Measurements from ENCODE around the gene PTPRZ1.

The PTPRZ1 gene

GRCh38 chr7:122010116-122010515 is 137.2 kb downstream of the PTPRZ1 start:
- H2AFZ ChIP-seq (ENCODE audit: low read depth, low read length), result no peak overlapping the region
- no peak for DNase-seq
- no peaks in the 10 kb centered on the region for H3K36me3 ChIP-seq (ENCODE audit: control insufficient read depth in 1 of 2, insufficient read depth in 2 of 2, low read depth in 1 of 2, low read length in 2 of 2)
- no peak overlapping the region for H3K27ac ChIP-seq (ENCODE audit: low read length, poor library complexity, severe bottlenecking)
- 99% methylated on average over 4 of the region's 7 CpGs for WGBS
- H3K9me3 ChIP-seq (ENCODE audit: control insufficient read depth, low read length), result no peaks in the 10 kb centered on the region
- H2BK120ac ChIP-seq (ENCODE audit: low read depth, low read length), result no peak overlapping the region
- no peak overlapping the region for H2AK5ac ChIP-seq (ENCODE audit: low read length, severe bottlenecking)
- H3K4me3 ChIP-seq (ENCODE audit: insufficient read depth in 1 of 2, low read depth in 1 of 2, low read length in 2 of 2), result no peak overlapping the region
- no peak overlapping the region for H2BK5ac ChIP-seq (ENCODE audit: low read depth, low read length, poor library complexity, severe bottlenecking)
- no peak overlapping the region for H4K91ac ChIP-seq (ENCODE audit: low read length)
- no peaks in the 10 kb centered on the region for H3K4me1 ChIP-seq (ENCODE audit: control insufficient read depth, insufficient read depth, low read depth, low read length)
- no peak overlapping the region for H3K9ac ChIP-seq (ENCODE audit: low read length)
- H4K8ac ChIP-seq (ENCODE audit: low read length), result no peak overlapping the region
- H3K27me3 ChIP-seq (ENCODE audit: control insufficient read depth in 1 of 2, insufficient read depth in 1 of 2, low read length in 2 of 2), result no peaks in the 10 kb centered on the region
- H3K79me1 ChIP-seq (replicated peaks; ENCODE audit: low read length, poor library complexity, severe bottlenecking), result no peaks in the 10 kb centered on the region
- H3K4me2 ChIP-seq (ENCODE audit: low read length, poor library complexity, severe bottlenecking), result no peak overlapping the region
- H2BK12ac ChIP-seq (ENCODE audit: low read length in 2 of 2), result no peak overlapping the region
- no peak overlapping the region for H3K4ac ChIP-seq (ENCODE audit: low read depth in 1 of 2, low read length in 2 of 2)
- H3K23ac ChIP-seq (ENCODE audit: low read length in 2 of 2), result no peak overlapping the region
- no peak overlapping the region for H3K14ac ChIP-seq (ENCODE audit: low read length in 2 of 2)
- H3K18ac ChIP-seq (ENCODE audit: low read depth in 1 of 2, low read length in 2 of 2), result no peak overlapping the region
- no peak overlapping the region for H2BK15ac ChIP-seq (ENCODE audit: low read depth, poor library complexity, severe bottlenecking)

- Histone ChIP-seq H4K91ac (ENCODE audit: low read length) (no peak overlapping the region), H3K9ac (ENCODE audit: low read length) (no peak overlapping the region)
Observed at GRCh38 chr7:122013065-122013464, 140.1 kb downstream of the PTPRZ1 start.

GRCh38 chr7:122013630-122014029 is 140.7 kb downstream of the PTPRZ1 start:
- Histone ChIP-seq H3K4me3 (ENCODE audit: insufficient read depth in 1 of 2, low read depth in 1 of 2, low read length in 2 of 2) (no peak overlapping the region), H3K14ac (ENCODE audit: low read length in 2 of 2) (no peak overlapping the region), H3K9me3 (ENCODE audit: control insufficient read depth, low read length) (no peaks in the 10 kb centered on the region), H2BK120ac (ENCODE audit: low read depth, low read length) (no peak overlapping the region), H3K18ac (ENCODE audit: low read depth in 1 of 2, low read length in 2 of 2) (no peak overlapping the region), H3K4ac (ENCODE audit: low read depth in 1 of 2, low read length in 2 of 2) (no peak overlapping the region), H3K27me3 (ENCODE audit: control insufficient read depth in 1 of 2, insufficient read depth in 1 of 2, low read length in 2 of 2) (no peaks in the 10 kb centered on the region), H3K36me3 (ENCODE audit: control insufficient read depth in 1 of 2, insufficient read depth in 2 of 2, low read depth in 1 of 2, low read length in 2 of 2) (no peaks in the 10 kb centered on the region), H2AK5ac (ENCODE audit: low read length, severe bottlenecking) (no peak overlapping the region), H3K4me1 (ENCODE audit: control insufficient read depth, insufficient read depth, low read depth, low read length) (no peaks in the 10 kb centered on the region), H3K9ac (ENCODE audit: low read length) (no peak overlapping the region), H3K23ac (ENCODE audit: low read length in 2 of 2) (no peak overlapping the region), H2AFZ (ENCODE audit: low read depth, low read length) (no peak overlapping the region), H3K79me1 (replicated peaks; ENCODE audit: low read length, poor library complexity, severe bottlenecking) (no peaks in the 10 kb centered on the region), H3K27ac (ENCODE audit: low read length, poor library complexity, severe bottlenecking) (no peak overlapping the region), H2BK15ac (ENCODE audit: low read depth, poor library complexity, severe bottlenecking) (no peak overlapping the region), H4K8ac (ENCODE audit: low read length) (no peak overlapping the region), H4K91ac (ENCODE audit: low read length) (no peak overlapping the region), H2BK5ac (ENCODE audit: low read depth, low read length, poor library complexity, severe bottlenecking) (no peak overlapping the region), H2BK12ac (ENCODE audit: low read length in 2 of 2) (no peak overlapping the region), H3K4me2 (ENCODE audit: low read length, poor library complexity, severe bottlenecking) (no peak overlapping the region)
- no peak for DNase-seq
- no CpG with 5 or more reads among the region's 3 CpGs for WGBS

More at GRCh38 chr7:122013065-122013464, 140.1 kb downstream of the PTPRZ1 start:
- 91% methylated on average over 1 of the region's 2 CpGs for WGBS
- Histone ChIP-seq H3K14ac (ENCODE audit: low read length in 2 of 2) (no peak overlapping the region), H2BK12ac (ENCODE audit: low read length in 2 of 2) (no peak overlapping the region), H3K9me3 (ENCODE audit: control insufficient read depth, low read length) (no peaks in the 10 kb centered on the region), H3K4me2 (ENCODE audit: low read length, poor library complexity, severe bottlenecking) (no peak overlapping the region), H2AFZ (ENCODE audit: low read depth, low read length) (no peak overlapping the region), H3K4me1 (ENCODE audit: control insufficient read depth, insufficient read depth, low read depth, low read length) (no peaks in the 10 kb centered on the region), H3K4me3 (ENCODE audit: insufficient read depth in 1 of 2, low read depth in 1 of 2, low read length in 2 of 2) (no peak overlapping the region), H2AK5ac (ENCODE audit: low read length, severe bottlenecking) (no peak overlapping the region), H2BK15ac (ENCODE audit: low read depth, poor library complexity, severe bottlenecking) (no peak overlapping the region), H2BK5ac (ENCODE audit: low read depth, low read length, poor library complexity, severe bottlenecking) (no peak overlapping the region), H3K27ac (ENCODE audit: low read length, poor library complexity, severe bottlenecking) (no peak overlapping the region), H2BK120ac (ENCODE audit: low read depth, low read length) (no peak overlapping the region), H3K18ac (ENCODE audit: low read depth in 1 of 2, low read length in 2 of 2) (no peak overlapping the region), H3K4ac (ENCODE audit: low read depth in 1 of 2, low read length in 2 of 2) (no peak overlapping the region), H4K8ac (ENCODE audit: low read length) (no peak overlapping the region), H3K36me3 (ENCODE audit: control insufficient read depth in 1 of 2, insufficient read depth in 2 of 2, low read depth in 1 of 2, low read length in 2 of 2) (no peaks in the 10 kb centered on the region), H3K23ac (ENCODE audit: low read length in 2 of 2) (no peak overlapping the region), H3K27me3 (ENCODE audit: control insufficient read depth in 1 of 2, insufficient read depth in 1 of 2, low read length in 2 of 2) (no peaks in the 10 kb centered on the region), H3K79me1 (replicated peaks; ENCODE audit: low read length, poor library complexity, severe bottlenecking) (no peaks in the 10 kb centered on the region)
- no peak for DNase-seq

- Histone ChIP-seq H3K4me2 (ENCODE audit: low read length, poor library complexity, severe bottlenecking) (no peak overlapping the region), H3K4ac (ENCODE audit: low read depth in 1 of 2, low read length in 2 of 2) (no peak overlapping the region), H3K14ac (ENCODE audit: low read length in 2 of 2) (no peak overlapping the region), H2BK120ac (ENCODE audit: low read depth, low read length) (no peak overlapping the region), H2BK12ac (ENCODE audit: low read length in 2 of 2) (no peak overlapping the region), H3K18ac (ENCODE audit: low read depth in 1 of 2, low read length in 2 of 2) (no peak overlapping the region), H2BK15ac (ENCODE audit: low read depth, poor library complexity, severe bottlenecking) (no peak overlapping the region), H3K4me1 (ENCODE audit: control insufficient read depth, insufficient read depth, low read depth, low read length) (no peaks in the 10 kb centered on the region), H2AK5ac (ENCODE audit: low read length, severe bottlenecking) (no peak overlapping the region), H3K4me3 (ENCODE audit: insufficient read depth in 1 of 2, low read depth in 1 of 2, low read length in 2 of 2) (no peak overlapping the region), H3K9ac (ENCODE audit: low read length) (no peak overlapping the region), H3K27me3 (ENCODE audit: control insufficient read depth in 1 of 2, insufficient read depth in 1 of 2, low read length in 2 of 2) (no peaks in the 10 kb centered on the region), H3K23ac (ENCODE audit: low read length in 2 of 2) (no peak overlapping the region), H4K91ac (ENCODE audit: low read length) (no peak overlapping the region), H3K9me3 (ENCODE audit: control insufficient read depth, low read length) (no peaks in the 10 kb centered on the region), H2BK5ac (ENCODE audit: low read depth, low read length, poor library complexity, severe bottlenecking) (no peak overlapping the region), H3K36me3 (ENCODE audit: control insufficient read depth in 1 of 2, insufficient read depth in 2 of 2, low read depth in 1 of 2, low read length in 2 of 2) (no peaks in the 10 kb centered on the region), H3K27ac (ENCODE audit: low read length, poor library complexity, severe bottlenecking) (no peak overlapping the region), H2AFZ (ENCODE audit: low read depth, low read length) (no peak overlapping the region), H3K79me1 (replicated peaks; ENCODE audit: low read length, poor library complexity, severe bottlenecking) (no peaks in the 10 kb centered on the region), H4K8ac (ENCODE audit: low read length) (no peak overlapping the region)
- WGBS, result no CpG with 5 or more reads among the region's 1 CpG
- DNase-seq, result peak; percentile 5
Observed at GRCh38 chr7:122014697-122015096, 141.7 kb downstream of the PTPRZ1 start.
